ENCODE measurements around the gene OR5T2. TPM values are rescaled to one million over a fixed set of nuclear protein-coding genes. Genes with fewer than 3 reads are reported as not detected.

Gene OR5T2
- total and polyA plus RNA-seq, 2 of the 4 experiments (the other 2 are of a cell fraction), result not detected

DNA sequence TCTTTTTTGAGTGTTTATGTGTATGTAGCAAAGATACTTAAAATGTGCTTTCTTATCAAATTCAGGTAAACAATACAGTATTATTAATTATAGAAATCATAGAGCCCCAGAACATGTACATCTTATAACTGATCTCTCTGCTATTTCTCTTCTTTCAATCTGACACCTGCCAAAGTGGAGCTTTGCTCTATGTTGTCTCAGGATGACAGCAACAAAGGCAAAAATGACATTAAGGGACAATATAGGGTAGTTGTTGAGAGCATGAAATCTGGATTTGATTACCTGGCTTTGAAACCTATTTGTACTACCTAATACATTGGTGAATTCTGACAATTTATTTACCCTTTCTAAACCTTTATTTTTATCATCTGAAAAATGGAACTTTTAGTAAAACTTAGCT, 50.6 kb downstream of the OR5T2 start:
- Histone ChIP-seq H4K91ac (ENCODE audit: insufficient read depth, low read depth, low read length) (no peak overlapping the region), H4K5ac (ENCODE audit: low read depth, low read length) (no peak overlapping the region), H3K27ac (ENCODE audit: insufficient read depth, low read length) (no peak overlapping the region), H3K36me3 (ENCODE audit: control insufficient read depth, insufficient read depth, low read length) (no peaks in the 10 kb centered on the region), H3K14ac (replicated peaks; ENCODE audit: low read depth, low read length) (no peak overlapping the region), H2AK5ac (ENCODE audit: low read depth, low read length) (no peak overlapping the region), H3K56ac (ENCODE audit: extremely low read depth, insufficient read depth, low read length) (no peak overlapping the region), H3K23ac (ENCODE audit: low read depth, low read length) (no peak overlapping the region), H3K9me3 (ENCODE audit: control insufficient read depth, insufficient read depth, low read length) (peaks cover 5% of the 10 kb centered on the region; the same call in 1 of the 2 replicates), H2AFZ (replicated peaks; ENCODE audit: low read length, poor library complexity) (no peak overlapping the region), H4K8ac (ENCODE audit: low read depth in 2 of 2, low read length in 2 of 2) (no peak overlapping the region), H2BK120ac (ENCODE audit: low read depth, low read length) (no peak overlapping the region), H4K20me1 (ENCODE audit: insufficient read depth, low read length) (no peaks in the 10 kb centered on the region), H3K4ac (ENCODE audit: low read depth, low read length) (no peak overlapping the region), H3K9ac (ENCODE audit: low read depth, low read length) (no peak overlapping the region), H2BK5ac (ENCODE audit: low read depth, low read length, poor library complexity, severe bottlenecking) (no peak overlapping the region), H2BK15ac (ENCODE audit: low read depth, low read length) (no peak overlapping the region), H2BK20ac (ENCODE audit: low read depth, low read length) (no peak overlapping the region), H3K79me1 (ENCODE audit: low read depth in 1 of 2, low read length in 2 of 2) (no peaks in the 10 kb centered on the region), H3K4me1 (ENCODE audit: control insufficient read depth, insufficient read depth, low read length) (no peaks in the 10 kb centered on the region), H3K27me3 (ENCODE audit: control insufficient read depth, insufficient read depth, low read length) (no peaks in the 10 kb centered on the region), H3K4me3 (ENCODE audit: insufficient read depth, low read depth, low read length) (no peak overlapping the region), H3K18ac (ENCODE audit: low read depth, low read length) (no peak overlapping the region), H2AK9ac (replicated peaks; ENCODE audit: low read depth, low read length, poor library complexity) (no peak overlapping the region), H3K9me1 (ENCODE audit: insufficient read depth, low read length) (no peaks in the 10 kb centered on the region), H3K4me2 (ENCODE audit: low read depth, low read length) (no peak overlapping the region)
- DNase-seq, result no peak
- dilution Hi-C loops (cut with HindIII; ENCODE audit: low sequenced_read_pairs, unreplicated experiment) (no loop called here), in situ Hi-C loops (cut with MboI; ENCODE audit: low sequenced_read_pairs) (no loop called here), intact Hi-C loops (cut with micrococcal nuclease) (no loop called here)
- TF ChIP-seq, protein P1, sequence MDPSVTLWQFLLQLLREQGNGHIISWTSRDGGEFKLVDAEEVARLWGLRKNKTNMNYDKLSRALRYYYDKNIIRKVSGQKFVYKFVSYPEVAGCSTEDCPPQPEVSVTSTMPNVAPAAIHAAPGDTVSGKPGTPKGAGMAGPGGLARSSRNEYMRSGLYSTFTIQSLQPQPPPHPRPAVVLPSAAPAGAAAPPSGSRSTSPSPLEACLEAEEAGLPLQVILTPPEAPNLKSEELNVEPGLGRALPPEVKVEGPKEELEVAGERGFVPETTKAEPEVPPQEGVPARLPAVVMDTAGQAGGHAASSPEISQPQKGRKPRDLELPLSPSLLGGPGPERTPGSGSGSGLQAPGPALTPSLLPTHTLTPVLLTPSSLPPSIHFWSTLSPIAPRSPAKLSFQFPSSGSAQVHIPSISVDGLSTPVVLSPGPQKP (IDR thresholded peaks at IDR 0.05; ENCODE audit: borderline replicate concordance, low read depth, low read length), result no peak
- TF ChIP-seq, protein P2, sequence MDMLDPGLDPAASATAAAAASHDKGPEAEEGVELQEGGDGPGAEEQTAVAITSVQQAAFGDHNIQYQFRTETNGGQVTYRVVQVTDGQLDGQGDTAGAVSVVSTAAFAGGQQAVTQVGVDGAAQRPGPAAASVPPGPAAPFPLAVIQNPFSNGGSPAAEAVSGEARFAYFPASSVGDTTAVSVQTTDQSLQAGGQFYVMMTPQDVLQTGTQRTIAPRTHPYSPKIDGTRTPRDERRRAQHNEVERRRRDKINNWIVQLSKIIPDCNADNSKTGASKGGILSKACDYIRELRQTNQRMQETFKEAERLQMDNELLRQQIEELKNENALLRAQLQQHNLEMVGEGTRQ (IDR thresholded peaks at IDR 0.05; ENCODE audit: low read depth, low read length), result no peak
- TF ChIP-seq NFE2L2 (IDR thresholded peaks at IDR 0.05; ENCODE audit: low read depth, low read length) (no peak), POLR2A (IDR thresholded peaks at IDR 0.05; ENCODE audit: low read depth, low read length) (no peak), BHLHE40 (IDR thresholded peaks at IDR 0.05; ENCODE audit: low read depth, low read length) (no peak), MXI1 (IDR thresholded peaks at IDR 0.05; ENCODE audit: borderline replicate concordance, low read depth, low read length) (no peak), MAFK (IDR thresholded peaks at IDR 0.05; ENCODE audit: low read depth, low read length) (no peak), RFX5 (IDR thresholded peaks at IDR 0.05; ENCODE audit: low read depth, low read length) (no peak), MAZ (IDR thresholded peaks at IDR 0.05; ENCODE audit: borderline replicate concordance, low read depth, low read length) (no peak), CHD1 (IDR thresholded peaks at IDR 0.05; ENCODE audit: low read depth, low read length) (no peak), CEBPB (IDR thresholded peaks at IDR 0.05; ENCODE audit: low read depth, low read length) (no peak), FOS (IDR thresholded peaks at IDR 0.05; ENCODE audit: low read depth, low read length) (no peak), RAD21 (IDR thresholded peaks at IDR 0.05; ENCODE audit: low read length) (no peak), SMC3 (IDR thresholded peaks at IDR 0.05; ENCODE audit: low read depth, low read length) (no peak), RCOR1 (IDR thresholded peaks at IDR 0.05; ENCODE audit: insufficient replicate concordance, low read length) (no peak)
- TF ChIP-seq, protein P3, sequence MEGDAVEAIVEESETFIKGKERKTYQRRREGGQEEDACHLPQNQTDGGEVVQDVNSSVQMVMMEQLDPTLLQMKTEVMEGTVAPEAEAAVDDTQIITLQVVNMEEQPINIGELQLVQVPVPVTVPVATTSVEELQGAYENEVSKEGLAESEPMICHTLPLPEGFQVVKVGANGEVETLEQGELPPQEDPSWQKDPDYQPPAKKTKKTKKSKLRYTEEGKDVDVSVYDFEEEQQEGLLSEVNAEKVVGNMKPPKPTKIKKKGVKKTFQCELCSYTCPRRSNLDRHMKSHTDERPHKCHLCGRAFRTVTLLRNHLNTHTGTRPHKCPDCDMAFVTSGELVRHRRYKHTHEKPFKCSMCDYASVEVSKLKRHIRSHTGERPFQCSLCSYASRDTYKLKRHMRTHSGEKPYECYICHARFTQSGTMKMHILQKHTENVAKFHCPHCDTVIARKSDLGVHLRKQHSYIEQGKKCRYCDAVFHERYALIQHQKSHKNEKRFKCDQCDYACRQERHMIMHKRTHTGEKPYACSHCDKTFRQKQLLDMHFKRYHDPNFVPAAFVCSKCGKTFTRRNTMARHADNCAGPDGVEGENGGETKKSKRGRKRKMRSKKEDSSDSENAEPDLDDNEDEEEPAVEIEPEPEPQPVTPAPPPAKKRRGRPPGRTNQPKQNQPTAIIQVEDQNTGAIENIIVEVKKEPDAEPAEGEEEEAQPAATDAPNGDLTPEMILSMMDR (conservative IDR thresholded peaks at IDR 0.05; ENCODE audit: low read depth, low read length), result no peak
- POLR2A ChIA-PET (ENCODE audit: unreplicated experiment), result no interaction called here
- no peak for ATAC-seq (ENCODE audit: low read depth)
- CTCF ChIA-PET, result interaction anchor here (0.6 kb wide), 1 partner anchor 67 kb away, joined by 3 read pairs; no protein-coding TSS in a partner anchor
- no TSS peak for BruUV-seq (replicated peaks)

Measured in IMR-90 (cell line).